ENCODE measurements around the gene PHF21B.

DNA sequence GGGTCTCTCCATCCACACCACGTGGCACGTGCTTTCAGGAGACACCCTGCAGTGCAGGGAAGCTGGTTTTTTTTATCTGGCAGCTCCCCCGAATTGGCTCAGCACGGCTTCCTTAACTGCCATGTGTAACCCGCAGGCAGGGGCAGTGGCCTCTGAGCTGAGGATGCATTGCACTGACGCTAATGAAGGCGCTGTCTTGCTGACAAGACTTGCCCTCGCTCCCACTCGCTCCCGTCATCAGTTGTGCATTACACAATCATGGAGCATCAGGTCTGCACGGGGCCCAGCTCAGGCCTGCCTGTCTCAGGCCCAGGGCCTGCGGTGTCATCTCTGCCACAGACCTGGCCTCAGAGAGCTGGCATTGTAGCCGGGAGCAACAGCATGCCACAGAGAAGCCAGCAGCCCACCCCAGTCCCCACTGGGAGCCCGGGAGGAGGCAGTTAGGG is 161.5 kb downstream of the PHF21B start:
- TF ChIP-seq POLR2A (IDR thresholded peaks at IDR 0.05) (no peak), POLR2AphosphoS5 (IDR thresholded peaks at IDR 0.05) (no peak), EP300 (IDR thresholded peaks at IDR 0.05) (no peak)
- TF ChIP-seq, protein P1, sequence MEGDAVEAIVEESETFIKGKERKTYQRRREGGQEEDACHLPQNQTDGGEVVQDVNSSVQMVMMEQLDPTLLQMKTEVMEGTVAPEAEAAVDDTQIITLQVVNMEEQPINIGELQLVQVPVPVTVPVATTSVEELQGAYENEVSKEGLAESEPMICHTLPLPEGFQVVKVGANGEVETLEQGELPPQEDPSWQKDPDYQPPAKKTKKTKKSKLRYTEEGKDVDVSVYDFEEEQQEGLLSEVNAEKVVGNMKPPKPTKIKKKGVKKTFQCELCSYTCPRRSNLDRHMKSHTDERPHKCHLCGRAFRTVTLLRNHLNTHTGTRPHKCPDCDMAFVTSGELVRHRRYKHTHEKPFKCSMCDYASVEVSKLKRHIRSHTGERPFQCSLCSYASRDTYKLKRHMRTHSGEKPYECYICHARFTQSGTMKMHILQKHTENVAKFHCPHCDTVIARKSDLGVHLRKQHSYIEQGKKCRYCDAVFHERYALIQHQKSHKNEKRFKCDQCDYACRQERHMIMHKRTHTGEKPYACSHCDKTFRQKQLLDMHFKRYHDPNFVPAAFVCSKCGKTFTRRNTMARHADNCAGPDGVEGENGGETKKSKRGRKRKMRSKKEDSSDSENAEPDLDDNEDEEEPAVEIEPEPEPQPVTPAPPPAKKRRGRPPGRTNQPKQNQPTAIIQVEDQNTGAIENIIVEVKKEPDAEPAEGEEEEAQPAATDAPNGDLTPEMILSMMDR (IDR thresholded peaks at IDR 0.05) = no peak

Measured in sigmoid colon (tissue), 4 donors.